HEK293 (cell line): ENCODE measurements around the gene PUS7.
"Not testable (repeated sequence)": the region's sequence is repeated elsewhere in the genome, so short reads cannot be mapped to it uniquely, and the experiment has no call there.

Experiments
- CTCF ChIA-PET: fragments of 350-600 bp; formaldehyde crosslinking; extraction: SDS; loops from one replicate; lab custom pipeline; 2021; ENCODE audit warnings: antibody characterized with exemption; lab: Yijun Ruan, JAX
- POLR2A ChIA-PET: fragments of 300-600 bp; formaldehyde crosslinking; extraction: SDS; loops from one replicate; lab custom pipeline; 2020; ENCODE audit warnings: antibody characterized with exemption, inconsistent platforms; lab: Yijun Ruan, JAX
- H3K27ac ChIP-seq: fragments of 200-500 bp; sonication (Bioruptor generic); 2 replicates; pipeline ENCODE4 v1.5.1; 2014; ENCODE audit warnings: low read depth, low read length, control low read depth, inconsistent platforms; ENCODE audit errors: extremely low read depth
- H3K36me3 ChIP-seq, 2 experiments: fragments of 200-500 bp in 1 of 2; sonication (Bioruptor generic) in 1 of 2; 1 replicate in 1 of 2; 2 replicates in 1 of 2; pipeline ENCODE4 v1.5.1; 2014 to 2017; ENCODE audit warnings: inconsistent platforms in 2 of 2, low read length in 2 of 2; ENCODE audit not compliant: control insufficient read depth in 2 of 2, insufficient read depth in 1 of 2
- H3K4me1 ChIP-seq: fragments of 200-500 bp; sonication (Bioruptor generic); 2 replicates; pipeline ENCODE4 v1.5.1; 2014; ENCODE audit warnings: mild to moderate bottlenecking, low read length, inconsistent platforms; ENCODE audit not compliant: control insufficient read depth, insufficient read depth
- H3K4me3 ChIP-seq: 2 replicates; pipeline ENCODE4 v1.5.1; 2011; ENCODE audit warnings: low read depth, mild to moderate bottlenecking, control low read depth, low read length, moderate library complexity
- H3K9me3 ChIP-seq: fragments of 200-500 bp; sonication (Bioruptor generic); 2 replicates; pipeline ENCODE4 v1.5.1; 2014; ENCODE audit warnings: low read depth, low read length, inconsistent platforms; ENCODE audit not compliant: control insufficient read depth, insufficient read depth
- EGR2 ChIP-seq: fragments of 450-650 bp; formaldehyde crosslinking; IDR thresholded peaks from 2 replicates; pipeline ENCODE4 v1.5.1; 2016; ENCODE audit warnings: low read depth, missing biosample characterization, missing genetic modification characterization
- GLI2 ChIP-seq: fragments of 450-650 bp; formaldehyde crosslinking; IDR thresholded peaks from 2 replicates; pipeline ENCODE4; 2017; ENCODE audit warnings: missing biosample characterization, missing genetic modification characterization, low read depth, borderline replicate concordance
- GLIS1 ChIP-seq: fragments of 450-650 bp; formaldehyde crosslinking; IDR thresholded peaks from 2 replicates; pipeline ENCODE4 v1.5.1; 2016; ENCODE audit warnings: missing biosample characterization, missing genetic modification characterization
- GLIS2 ChIP-seq: fragments of 450-650 bp; formaldehyde crosslinking; IDR thresholded peaks from 2 replicates; pipeline ENCODE4 v1.5.1; 2016; ENCODE audit warnings: missing biosample characterization, missing genetic modification characterization
- KLF16 ChIP-seq: fragments of 450-650 bp; formaldehyde crosslinking; IDR thresholded peaks from 2 replicates; pipeline ENCODE4 v1.5.1; 2017; ENCODE audit warnings: missing biosample characterization, missing genetic modification characterization
- OVOL3 ChIP-seq: fragments of 450-650 bp; formaldehyde crosslinking; IDR thresholded peaks from 2 replicates; pipeline ENCODE4 v1.5.1; 2016; ENCODE audit warnings: missing biosample characterization, missing genetic modification characterization
- SCRT1 ChIP-seq: fragments of 450-650 bp; formaldehyde crosslinking; IDR thresholded peaks from 2 replicates; pipeline ENCODE4 v1.5.1; 2016; ENCODE audit warnings: missing biosample characterization, missing genetic modification characterization, borderline replicate concordance
- ZBTB1 ChIP-seq: fragments of 450-650 bp; formaldehyde crosslinking; IDR thresholded peaks from 2 replicates; pipeline ENCODE4 v1.5.1; 2016; ENCODE audit warnings: missing biosample characterization, missing genetic modification characterization
- ZBTB8A ChIP-seq: fragments of 450-650 bp; formaldehyde crosslinking; IDR thresholded peaks from 2 replicates; pipeline ENCODE4 v1.5.1; 2016; ENCODE audit warnings: missing biosample characterization, missing genetic modification characterization
- ZFHX2 ChIP-seq: fragments of 450-650 bp; formaldehyde crosslinking; conservative IDR thresholded peaks from 2 replicates; pipeline ENCODE4 v1.5.1; 2016; ENCODE audit warnings: missing biosample characterization, missing genetic modification characterization
- ZIC2 ChIP-seq: fragments of 450-650 bp; formaldehyde crosslinking; IDR thresholded peaks from 2 replicates; pipeline ENCODE4 v1.5.1; 2016; ENCODE audit warnings: missing biosample characterization, missing genetic modification characterization
- ZNF16 ChIP-seq: fragments of 450-650 bp; formaldehyde crosslinking; IDR thresholded peaks from 2 replicates; pipeline ENCODE4 v1.5.1; 2016; ENCODE audit warnings: low read depth, missing biosample characterization, missing genetic modification characterization
- ZNF292 ChIP-seq: fragments of 450-650 bp; formaldehyde crosslinking; IDR thresholded peaks from 2 replicates; pipeline ENCODE4 v1.5.1; 2016; ENCODE audit warnings: low read depth, missing biosample characterization, missing genetic modification characterization, borderline replicate concordance
- ZNF341 ChIP-seq: fragments of 450-650 bp; formaldehyde crosslinking; IDR thresholded peaks from 2 replicates; pipeline ENCODE4; 2016; ENCODE audit warnings: low read depth, missing biosample characterization, missing genetic modification characterization
- ZNF391 ChIP-seq: fragments of 450-650 bp; formaldehyde crosslinking; IDR thresholded peaks from 2 replicates; pipeline ENCODE4 v1.5.1; 2016; ENCODE audit warnings: low read depth, missing biosample characterization, missing genetic modification characterization, borderline replicate concordance
- ZNF501 ChIP-seq: fragments of 450-650 bp; formaldehyde crosslinking; IDR thresholded peaks from 2 replicates; pipeline ENCODE4 v1.5.1; 2016; ENCODE audit warnings: missing biosample characterization, missing genetic modification characterization
- ZNF555 ChIP-seq: fragments of 450-650 bp; formaldehyde crosslinking; conservative IDR thresholded peaks from 2 replicates; pipeline ENCODE4 v1.5.1; 2017; ENCODE audit warnings: missing biosample characterization, mild to moderate bottlenecking, missing genetic modification characterization, inconsistent platforms
- ZNF629 ChIP-seq: fragments of 450-650 bp; formaldehyde crosslinking; IDR thresholded peaks from 2 replicates; pipeline ENCODE4 v1.5.1; 2017; ENCODE audit warnings: missing biosample characterization, missing genetic modification characterization
- ZNF658 ChIP-seq: fragments of 450-650 bp; formaldehyde crosslinking; IDR thresholded peaks from 2 replicates; pipeline ENCODE4; 2016; ENCODE audit warnings: missing biosample characterization, missing genetic modification characterization
- ZNF664 ChIP-seq: fragments of 450-650 bp; formaldehyde crosslinking; IDR thresholded peaks from 2 replicates; pipeline ENCODE4 v1.5.1; 2016; ENCODE audit warnings: missing biosample characterization, missing genetic modification characterization
- TF ChIP-seq, protein P1 (sequence below): fragments of 450-650 bp; formaldehyde crosslinking; IDR thresholded peaks from 2 replicates; pipeline ENCODE4 v1.5.1; 2016; ENCODE audit warnings: missing biosample characterization, missing genetic modification characterization
- TF ChIP-seq, protein P2 (sequence below): fragments of 450-650 bp; formaldehyde crosslinking; IDR thresholded peaks from 2 replicates; pipeline ENCODE4 v1.5.1; 2016; ENCODE audit warnings: missing biosample characterization, missing genetic modification characterization
- TF ChIP-seq, protein P3 (sequence below): fragments of 450-650 bp; formaldehyde crosslinking; IDR thresholded peaks from 2 replicates; pipeline ENCODE4 v1.5.1; 2016; ENCODE audit warnings: missing biosample characterization, missing genetic modification characterization

The PUS7 gene

DNA sequence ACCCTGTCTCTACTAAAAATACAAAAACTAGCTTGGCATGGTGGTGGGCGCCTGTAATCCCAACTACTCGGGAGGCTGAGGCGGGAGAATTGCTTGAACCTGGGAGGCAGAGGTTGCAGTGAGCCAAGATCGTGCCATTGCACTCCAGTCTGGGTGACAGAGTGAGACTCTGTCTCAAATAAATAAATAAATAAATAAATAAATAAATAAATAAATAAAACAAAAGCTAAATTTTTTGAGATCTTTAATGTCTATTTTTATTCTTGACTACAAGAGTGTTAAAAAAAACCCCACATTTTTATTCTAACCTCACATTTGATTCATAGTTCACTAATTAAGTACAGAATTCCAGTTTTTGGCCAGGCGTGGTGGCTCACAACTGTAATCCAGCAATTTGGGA, 5.7 kb upstream of the PUS7 start (continued):
- TF ChIP-seq, protein P1, sequence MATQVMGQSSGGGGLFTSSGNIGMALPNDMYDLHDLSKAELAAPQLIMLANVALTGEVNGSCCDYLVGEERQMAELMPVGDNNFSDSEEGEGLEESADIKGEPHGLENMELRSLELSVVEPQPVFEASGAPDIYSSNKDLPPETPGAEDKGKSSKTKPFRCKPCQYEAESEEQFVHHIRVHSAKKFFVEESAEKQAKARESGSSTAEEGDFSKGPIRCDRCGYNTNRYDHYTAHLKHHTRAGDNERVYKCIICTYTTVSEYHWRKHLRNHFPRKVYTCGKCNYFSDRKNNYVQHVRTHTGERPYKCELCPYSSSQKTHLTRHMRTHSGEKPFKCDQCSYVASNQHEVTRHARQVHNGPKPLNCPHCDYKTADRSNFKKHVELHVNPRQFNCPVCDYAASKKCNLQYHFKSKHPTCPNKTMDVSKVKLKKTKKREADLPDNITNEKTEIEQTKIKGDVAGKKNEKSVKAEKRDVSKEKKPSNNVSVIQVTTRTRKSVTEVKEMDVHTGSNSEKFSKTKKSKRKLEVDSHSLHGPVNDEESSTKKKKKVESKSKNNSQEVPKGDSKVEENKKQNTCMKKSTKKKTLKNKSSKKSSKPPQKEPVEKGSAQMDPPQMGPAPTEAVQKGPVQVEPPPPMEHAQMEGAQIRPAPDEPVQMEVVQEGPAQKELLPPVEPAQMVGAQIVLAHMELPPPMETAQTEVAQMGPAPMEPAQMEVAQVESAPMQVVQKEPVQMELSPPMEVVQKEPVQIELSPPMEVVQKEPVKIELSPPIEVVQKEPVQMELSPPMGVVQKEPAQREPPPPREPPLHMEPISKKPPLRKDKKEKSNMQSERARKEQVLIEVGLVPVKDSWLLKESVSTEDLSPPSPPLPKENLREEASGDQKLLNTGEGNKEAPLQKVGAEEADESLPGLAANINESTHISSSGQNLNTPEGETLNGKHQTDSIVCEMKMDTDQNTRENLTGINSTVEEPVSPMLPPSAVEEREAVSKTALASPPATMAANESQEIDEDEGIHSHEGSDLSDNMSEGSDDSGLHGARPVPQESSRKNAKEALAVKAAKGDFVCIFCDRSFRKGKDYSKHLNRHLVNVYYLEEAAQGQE (tag by site-specific recombination), result peak; percentile 60
- TF ChIP-seq ZNF664 (tag by site-specific recombination) (peak; percentile 59), ZNF629 (peak; percentile 46), ZNF555 (peak; percentile 80), GLI2 (tag by site-specific recombination) (peak; percentile 21; the same call in 1 of the 2 replicates), ZBTB8A (tag by site-specific recombination) (peak; percentile 71), ZNF292 (0 out of 2 replicates have a peak, but pooled peaks have one; percentile 71), ZNF341 (tag by site-specific recombination) (peak; percentile 23; the same call in 1 of the 2 replicates), ZBTB1 (tag by site-specific recombination) (0 out of 2 replicates have a peak, but pooled peaks have one; percentile 63)
- TF ChIP-seq, protein P2, sequence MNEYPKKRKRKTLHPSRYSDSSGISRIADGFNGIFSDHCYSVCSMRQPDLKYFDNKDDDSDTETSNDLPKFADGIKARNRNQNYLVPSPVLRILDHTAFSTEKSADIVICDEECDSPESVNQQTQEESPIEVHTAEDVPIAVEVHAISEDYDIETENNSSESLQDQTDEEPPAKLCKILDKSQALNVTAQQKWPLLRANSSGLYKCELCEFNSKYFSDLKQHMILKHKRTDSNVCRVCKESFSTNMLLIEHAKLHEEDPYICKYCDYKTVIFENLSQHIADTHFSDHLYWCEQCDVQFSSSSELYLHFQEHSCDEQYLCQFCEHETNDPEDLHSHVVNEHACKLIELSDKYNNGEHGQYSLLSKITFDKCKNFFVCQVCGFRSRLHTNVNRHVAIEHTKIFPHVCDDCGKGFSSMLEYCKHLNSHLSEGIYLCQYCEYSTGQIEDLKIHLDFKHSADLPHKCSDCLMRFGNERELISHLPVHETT, result 0 out of 2 replicates have a peak, but pooled peaks have one; percentile 33

DNA sequence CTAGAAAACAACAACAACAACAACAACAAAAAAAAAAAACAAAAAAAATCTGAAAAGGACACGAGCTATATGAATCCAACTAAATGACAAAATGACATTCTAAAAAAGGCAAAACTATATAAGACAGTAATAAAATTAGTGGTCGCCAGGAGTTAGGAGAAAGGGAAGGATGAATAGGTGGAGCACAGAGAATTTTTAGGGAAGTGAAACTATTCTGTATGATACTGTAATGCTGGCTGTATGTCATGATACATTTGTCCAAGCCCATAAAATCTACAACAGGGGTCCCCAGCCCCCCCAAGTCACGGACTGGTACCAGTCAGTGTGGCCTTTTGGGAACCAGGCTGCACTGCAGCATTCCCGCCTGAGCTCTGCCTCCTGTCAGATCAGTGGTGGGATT, 2.8 kb upstream of the PUS7 start:
- ChIA-PET POLR2A (no interaction called here), CTCF (no interaction called here)
- H3K4me1 ChIP-seq, result peaks cover 2% of the 10 kb centered on the region; the same call in 1 of the 2 replicates
- H3K4me3 ChIP-seq, result no peak overlapping the region
- no peak overlapping the region for H3K27ac ChIP-seq
- H3K9me3 ChIP-seq, result no peaks in the 10 kb centered on the region
- TF ChIP-seq ZNF391 (tag by site-specific recombination), result no peak
- TF ChIP-seq EGR2 (tag by site-specific recombination), result no peak
- no peak for TF ChIP-seq SCRT1 (tag by site-specific recombination)
- TF ChIP-seq, all 188 proteins: peak for 0
- H3K36me3 ChIP-seq, result peaks cover 0 to under 1% of the 10 kb centered on the region in 2 experiments; a peak in 2 of 3 replicates

DNA sequence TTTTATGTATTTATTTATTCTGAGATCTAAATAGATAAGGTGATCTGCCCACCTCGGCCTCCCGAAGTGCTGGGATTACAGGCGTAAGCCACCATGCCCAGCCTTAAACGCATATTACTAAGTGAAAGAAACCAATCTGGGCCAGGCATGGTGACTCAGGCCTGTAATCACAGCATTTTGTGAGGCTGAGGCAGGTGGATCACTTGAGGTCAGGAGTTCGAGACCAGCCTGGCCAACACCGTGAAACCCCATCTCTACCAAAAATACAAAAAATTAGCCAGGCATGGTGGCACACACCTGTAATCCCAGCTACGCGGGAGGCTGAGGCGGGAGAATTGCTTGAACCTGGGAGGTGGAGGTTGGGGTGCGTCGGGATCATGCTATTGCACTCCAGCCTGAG, 2.4 kb upstream of the PUS7 start:
- H3K27ac ChIP-seq, H3K4me3 ChIP-seq, H3K36me3 ChIP-seq, H3K4me1 ChIP-seq, H3K9me3 ChIP-seq, POLR2A ChIA-PET: not testable (repeated sequence)
- CTCF ChIA-PET, result interaction anchor here (1.0 kb wide), 1 partner anchor 7 kb away, joined by 3 read pairs; the partner anchor contains the start of gene RINT1

DNA sequence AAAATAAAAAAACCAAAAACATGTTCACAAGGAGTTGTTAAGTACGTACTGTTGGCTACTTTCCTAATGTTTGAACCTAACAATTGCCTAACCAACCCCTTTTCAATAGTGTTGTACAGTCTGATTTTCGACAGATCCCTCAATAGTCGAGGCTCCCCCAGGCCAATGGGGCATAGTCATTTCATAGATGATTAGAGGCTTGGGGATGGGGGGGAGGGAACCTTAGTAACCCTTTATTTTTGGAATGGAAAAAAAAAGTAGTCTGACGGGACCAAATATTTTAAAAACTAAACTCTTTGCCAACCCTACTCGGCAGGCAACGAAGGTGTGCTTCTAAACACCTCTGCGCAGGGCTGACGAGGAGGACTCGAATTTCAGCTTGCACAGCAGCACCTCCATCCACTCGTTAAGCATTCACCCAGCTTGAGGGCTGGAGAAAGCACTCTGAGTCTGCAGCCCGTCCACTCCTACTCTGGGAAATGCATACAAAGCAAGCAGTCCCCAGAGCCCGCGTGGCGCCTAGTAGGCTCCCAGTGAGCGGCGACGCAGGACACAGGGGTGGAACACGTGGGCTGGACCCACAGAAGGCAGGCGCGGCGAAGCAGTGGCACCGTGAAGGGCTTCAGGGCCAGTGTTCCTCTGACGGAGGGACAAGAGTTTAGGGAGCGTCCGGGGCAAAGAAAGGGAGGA, 899 bp downstream of the PUS7 start:
- peak overlapping the region; percentile 81 for H3K27ac ChIP-seq
- 0 out of 2 replicates have a peak, but pooled peaks have one; percentile 60 for TF ChIP-seq KLF16 (tag by site-specific recombination)
- TF ChIP-seq ZNF16 (tag by site-specific recombination), result no peak
- TF ChIP-seq ZIC2 (tag by site-specific recombination), result peak; percentile 74
- TF ChIP-seq ZFHX2, result peak; percentile 69
- TF ChIP-seq ZNF501, result peak; percentile 72
- TF ChIP-seq GLIS2, result peak; percentile 95
- peak; percentile 71 for TF ChIP-seq GLIS1 (tag by site-specific recombination)
- TF ChIP-seq, protein P3, sequence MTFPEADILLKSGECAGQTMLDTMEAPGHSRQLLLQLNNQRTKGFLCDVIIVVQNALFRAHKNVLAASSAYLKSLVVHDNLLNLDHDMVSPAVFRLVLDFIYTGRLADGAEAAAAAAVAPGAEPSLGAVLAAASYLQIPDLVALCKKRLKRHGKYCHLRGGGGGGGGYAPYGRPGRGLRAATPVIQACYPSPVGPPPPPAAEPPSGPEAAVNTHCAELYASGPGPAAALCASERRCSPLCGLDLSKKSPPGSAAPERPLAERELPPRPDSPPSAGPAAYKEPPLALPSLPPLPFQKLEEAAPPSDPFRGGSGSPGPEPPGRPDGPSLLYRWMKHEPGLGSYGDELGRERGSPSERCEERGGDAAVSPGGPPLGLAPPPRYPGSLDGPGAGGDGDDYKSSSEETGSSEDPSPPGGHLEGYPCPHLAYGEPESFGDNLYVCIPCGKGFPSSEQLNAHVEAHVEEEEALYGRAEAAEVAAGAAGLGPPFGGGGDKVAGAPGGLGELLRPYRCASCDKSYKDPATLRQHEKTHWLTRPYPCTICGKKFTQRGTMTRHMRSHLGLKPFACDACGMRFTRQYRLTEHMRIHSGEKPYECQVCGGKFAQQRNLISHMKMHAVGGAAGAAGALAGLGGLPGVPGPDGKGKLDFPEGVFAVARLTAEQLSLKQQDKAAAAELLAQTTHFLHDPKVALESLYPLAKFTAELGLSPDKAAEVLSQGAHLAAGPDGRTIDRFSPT (tag by site-specific recombination), result 0 out of 2 replicates have a peak, but pooled peaks have one; percentile 40
- TF ChIP-seq OVOL3, result no peak
- no peak for TF ChIP-seq ZNF658

More for the DNA sequence above, 899 bp downstream of the PUS7 start:
- ChIA-PET POLR2A (interaction anchor here (0.9 to 1.1 kb wide), 2 partner anchors 10 to 11 kb away, joined by 3 to 6 read pairs; partner anchors contain the start of gene RINT1), CTCF (no interaction called here)
- Histone ChIP-seq H3K36me3 (peaks cover 3 to 19% of the 10 kb centered on the region in 2 experiments; a peak in 2 of 3 replicates), H3K4me3 (peak overlapping the region; percentile 73), H3K9me3 (no peaks in the 10 kb centered on the region), H3K4me1 (peaks cover 2% of the 10 kb centered on the region; the same call in 1 of the 2 replicates)
